GM19372 (cell line): ENCODE data around the gene TMTC1.

ENCODE experiments used
- ATAC-seq: cut with Tn5 transposase; IDR thresholded peaks from one replicate; pipeline ENCODE4 v1.9.1; 2021; ENCODE audit warnings: mild to moderate bottlenecking, low read depth, moderate library complexity; ENCODE audit not compliant: unreplicated experiment

The TMTC1 gene

GRCh38 chr12:29551812-29552211, 231.9 kb downstream of the TMTC1 start:
- no peak for ATAC-seq

GRCh38 chr12:29547864-29548263, 235.9 kb downstream of the TMTC1 start:
- ATAC-seq, result no peak

GRCh38 chr12:29547151-29547632, 236.6 kb downstream of the TMTC1 start:
- no peak for ATAC-seq

GRCh38 chr12:29546000-29546399, 237.7 kb downstream of the TMTC1 start:
- no peak for ATAC-seq

- ATAC-seq, result peak; percentile 72
These were observed 238.7 kb downstream of the TMTC1 start for GRCh38 chr12:29545102-29545467.

GRCh38 chr12:29544428-29545101, 239.2 kb downstream of the TMTC1 start:
- ATAC-seq, result peak; percentile 42

GRCh38 chr12:29543036-29543435, 240.7 kb downstream of the TMTC1 start:
- ATAC-seq, result no peak

- ATAC-seq, result no peak
These were observed 246.4 kb downstream of the TMTC1 start for GRCh38 chr12:29537298-29537697.

- no peak for ATAC-seq
These were observed 248.8 kb downstream of the TMTC1 start for GRCh38 chr12:29534935-29535334.

- no peak for ATAC-seq
These were observed 249.8 kb downstream of the TMTC1 start for GRCh38 chr12:29533815-29534489.

GRCh38 chr12:29531471-29531870, 252.3 kb downstream of the TMTC1 start:
- ATAC-seq, result no peak

- ATAC-seq, result no peak
These were observed 253.3 kb downstream of the TMTC1 start for GRCh38 chr12:29530436-29530835.

GRCh38 chr12:29528161-29528560, 255.6 kb downstream of the TMTC1 start:
- no peak for ATAC-seq

GRCh38 chr12:29521951-29522350, 261.8 kb downstream of the TMTC1 start:
- no peak for ATAC-seq

GRCh38 chr12:29519585-29520182, 264.1 kb downstream of the TMTC1 start:
- ATAC-seq, result no peak

- ATAC-seq, result no peak
These were observed 265.3 kb downstream of the TMTC1 start for GRCh38 chr12:29518407-29518806.

GRCh38 chr12:29517264-29517663, 266.5 kb downstream of the TMTC1 start:
- ATAC-seq, result no peak

- no peak for ATAC-seq
These were observed 267.3 kb downstream of the TMTC1 start for GRCh38 chr12:29516431-29516875.

- no peak for ATAC-seq
These were observed 273.1 kb downstream of the TMTC1 start for GRCh38 chr12:29510591-29511185.

- ATAC-seq, result no peak
These were observed 274.2 kb downstream of the TMTC1 start for GRCh38 chr12:29509503-29509902.

GRCh38 chr12:29508949-29509348, 274.8 kb downstream of the TMTC1 start:
- no peak for ATAC-seq
